ENCODE measurements around the gene CDC5L.

The CDC5L gene

GRCh38 chr6:44411141-44411540, 23.6 kb downstream of the CDC5L start:
- Mint-ChIP-seq H3K36me3 (ENCODE audit: low read depth) (peaks cover 99% of the 10 kb centered on the region), H3K4me1 (ENCODE audit: low read depth) (peaks cover 21% of the 10 kb centered on the region), H3K27ac (no peak overlapping the region)

DNA sequence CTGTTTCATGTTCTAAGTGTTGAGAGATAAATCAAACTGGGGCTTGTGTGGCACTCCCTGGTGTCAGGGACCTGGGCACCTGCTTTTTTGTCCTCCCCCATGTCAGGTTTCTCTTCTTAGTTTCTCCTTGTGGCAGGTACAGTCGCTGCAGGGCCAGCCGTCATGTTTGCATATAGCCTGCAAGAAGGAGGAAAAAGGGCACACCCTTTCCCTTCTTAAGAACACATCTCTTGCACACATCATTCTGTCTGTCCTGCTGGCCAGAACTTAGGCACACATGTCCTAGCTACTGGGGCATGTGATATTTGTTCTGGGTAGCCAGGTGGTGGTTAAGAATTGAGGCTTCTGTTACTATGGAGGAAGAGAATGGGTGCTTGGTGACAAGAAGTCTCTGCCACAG, 27.9 kb downstream of the CDC5L start:
- H3K36me3 Mint-ChIP-seq (ENCODE audit: low read depth) = peaks cover 85% of the 10 kb centered on the region
- no peaks in the 10 kb centered on the region for H3K27me3 Mint-ChIP-seq
- no peak overlapping the region for H3K27ac Mint-ChIP-seq
- no peaks in the 10 kb centered on the region for H3K9me3 Mint-ChIP-seq
- intact Hi-C loops (cut with micrococcal nuclease) = no loop called here
- no peak overlapping the region for H3K4me3 Mint-ChIP-seq
- peaks cover 31% of the 10 kb centered on the region for H3K4me1 Mint-ChIP-seq (ENCODE audit: low read depth)

More at GRCh38 chr6:44411141-44411540, 23.6 kb downstream of the CDC5L start:
- intact Hi-C loops (cut with micrococcal nuclease) = no loop called here
- H3K27me3 Mint-ChIP-seq = no peaks in the 10 kb centered on the region
- no peak overlapping the region for H3K4me3 Mint-ChIP-seq
- no peaks in the 10 kb centered on the region for H3K9me3 Mint-ChIP-seq

- peaks cover 33% of the 10 kb centered on the region for H3K4me1 Mint-ChIP-seq (ENCODE audit: low read depth)
- intact Hi-C loops (cut with micrococcal nuclease) = no loop called here
Measured at GRCh38 chr6:44415873-44416502, 28.5 kb downstream of the CDC5L start.

DNA sequence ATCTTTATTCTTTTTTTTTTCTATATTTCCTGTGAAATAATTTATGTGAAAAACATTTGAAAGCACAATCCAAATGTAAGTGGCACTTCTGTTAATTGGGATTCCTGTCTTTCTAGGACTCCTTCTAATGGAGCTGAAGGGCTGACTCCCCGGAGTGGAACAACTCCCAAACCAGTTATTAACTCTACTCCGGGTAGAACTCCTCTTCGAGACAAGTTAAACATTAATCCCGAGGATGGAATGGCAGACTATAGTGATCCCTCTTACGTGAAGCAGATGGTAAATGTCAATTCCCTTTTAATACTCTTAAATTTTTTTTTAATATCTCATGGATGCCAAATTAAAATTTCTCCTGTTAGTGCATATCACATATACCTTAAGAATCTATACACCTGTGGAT, 35.0 kb downstream of the CDC5L start:
- Mint-ChIP-seq H3K36me3 (ENCODE audit: low read depth) (peaks cover 78% of the 10 kb centered on the region), H3K4me1 (ENCODE audit: low read depth) (peaks cover 6% of the 10 kb centered on the region), H3K9me3 (no peaks in the 10 kb centered on the region), H3K27me3 (no peaks in the 10 kb centered on the region), H3K27ac (no peak overlapping the region), H3K4me3 (no peak overlapping the region)
- intact Hi-C loops (cut with micrococcal nuclease) = no loop called here

More at GRCh38 chr6:44415873-44416502, 28.5 kb downstream of the CDC5L start:
- H3K36me3 Mint-ChIP-seq (ENCODE audit: low read depth) = peaks cover 86% of the 10 kb centered on the region
- no peak overlapping the region for H3K4me3 Mint-ChIP-seq
- no peak overlapping the region for H3K27ac Mint-ChIP-seq
- no peaks in the 10 kb centered on the region for H3K9me3 Mint-ChIP-seq
- H3K27me3 Mint-ChIP-seq = no peaks in the 10 kb centered on the region

- H3K36me3 Mint-ChIP-seq (ENCODE audit: low read depth) = peaks cover 84% of the 10 kb centered on the region
Measured at GRCh38 chr6:44423306-44423705, 35.8 kb downstream of the CDC5L start.

DNA sequence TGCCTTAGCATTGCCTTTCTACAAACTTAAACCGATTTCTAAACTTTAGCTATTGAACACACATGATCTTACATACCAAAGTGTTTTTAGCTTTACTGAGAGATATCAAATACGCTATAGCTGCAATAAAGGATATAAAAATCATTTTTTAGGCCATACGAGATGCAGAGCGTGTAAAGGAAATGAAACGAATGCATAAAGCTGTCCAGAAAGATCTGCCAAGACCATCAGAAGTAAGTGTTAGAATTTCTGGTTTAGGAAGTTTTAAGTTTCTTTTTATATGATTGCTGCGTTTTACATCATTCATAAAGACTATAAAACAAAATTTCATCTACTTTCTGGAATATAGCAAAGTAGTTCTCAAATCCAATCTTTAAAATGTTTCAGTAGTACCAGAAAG, 38.4 kb downstream of the CDC5L start:
- intact Hi-C loops (cut with micrococcal nuclease) = no loop called here
- Mint-ChIP-seq H3K9me3 (no peaks in the 10 kb centered on the region), H3K27ac (no peak overlapping the region), H3K27me3 (no peaks in the 10 kb centered on the region), H3K4me3 (no peak overlapping the region), H3K36me3 (ENCODE audit: low read depth) (peaks cover 91% of the 10 kb centered on the region), H3K4me1 (ENCODE audit: low read depth) (peaks cover 2% of the 10 kb centered on the region)

More at GRCh38 chr6:44423306-44423705, 35.8 kb downstream of the CDC5L start:
- Mint-ChIP-seq H3K9me3 (no peaks in the 10 kb centered on the region), H3K27ac (no peak overlapping the region), H3K27me3 (no peaks in the 10 kb centered on the region), H3K4me3 (no peak overlapping the region), H3K4me1 (ENCODE audit: low read depth) (peaks cover 6% of the 10 kb centered on the region)
- intact Hi-C loops (cut with micrococcal nuclease) = no loop called here

DNA sequence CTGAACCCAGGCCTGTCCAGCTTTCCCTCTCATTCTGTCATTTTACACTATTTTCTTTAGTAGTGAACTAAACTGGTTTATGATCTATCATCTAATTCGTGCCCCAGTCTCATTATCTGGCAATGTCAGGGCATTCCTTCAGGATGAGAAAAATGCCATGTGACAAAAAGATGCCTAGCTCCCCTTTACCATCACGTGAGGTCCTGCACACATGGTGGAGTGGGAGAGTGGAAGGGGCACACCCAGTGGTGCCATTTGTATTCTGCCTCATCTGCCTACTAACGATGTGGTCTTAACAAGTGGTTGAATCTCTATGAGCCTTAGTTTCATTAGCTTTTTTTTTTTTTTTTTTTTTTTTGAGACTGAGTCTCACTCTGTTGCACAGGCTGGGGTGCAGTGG, 41.2 kb downstream of the CDC5L start:
- no peak overlapping the region for H3K27ac Mint-ChIP-seq

GRCh38 chr6:44430326-44430725, 42.8 kb downstream of the CDC5L start:
- peaks cover 79% of the 10 kb centered on the region for H3K36me3 Mint-ChIP-seq (ENCODE audit: low read depth)
- peaks cover 10% of the 10 kb centered on the region for H3K4me1 Mint-ChIP-seq (ENCODE audit: low read depth)
- H3K4me3 Mint-ChIP-seq = no peak overlapping the region
- no peaks in the 10 kb centered on the region for H3K27me3 Mint-ChIP-seq
- no peaks in the 10 kb centered on the region for H3K9me3 Mint-ChIP-seq
- H3K27ac Mint-ChIP-seq = no peak overlapping the region
- intact Hi-C loops (cut with micrococcal nuclease) = no loop called here

More for the DNA sequence above, 41.2 kb downstream of the CDC5L start:
- no peak overlapping the region for H3K4me3 Mint-ChIP-seq
- H3K27me3 Mint-ChIP-seq = no peaks in the 10 kb centered on the region
- H3K36me3 Mint-ChIP-seq (ENCODE audit: low read depth) = peaks cover 84% of the 10 kb centered on the region
- intact Hi-C loops (cut with micrococcal nuclease) = no loop called here
- H3K9me3 Mint-ChIP-seq = no peaks in the 10 kb centered on the region
- peaks cover 10% of the 10 kb centered on the region for H3K4me1 Mint-ChIP-seq (ENCODE audit: low read depth)

- intact Hi-C loops (cut with micrococcal nuclease) = loop anchor here (1.0 kb wide), 1 partner anchor 25 kb away; no protein-coding TSS in a partner anchor
- H3K27me3 Mint-ChIP-seq = no peaks in the 10 kb centered on the region
- peaks cover 79% of the 10 kb centered on the region for H3K36me3 Mint-ChIP-seq (ENCODE audit: low read depth)
- H3K4me3 Mint-ChIP-seq = no peak overlapping the region
- H3K9me3 Mint-ChIP-seq = no peaks in the 10 kb centered on the region
- H3K27ac Mint-ChIP-seq = no peak overlapping the region
- H3K4me1 Mint-ChIP-seq (ENCODE audit: low read depth) = peaks cover 10% of the 10 kb centered on the region
Measured at GRCh38 chr6:44431118-44431725, 43.7 kb downstream of the CDC5L start.

GRCh38 chr6:44432227-44432626, 44.7 kb downstream of the CDC5L start:
- intact Hi-C loops (cut with micrococcal nuclease) = no loop called here
- no peaks in the 10 kb centered on the region for H3K9me3 Mint-ChIP-seq
- peaks cover 10% of the 10 kb centered on the region for H3K4me1 Mint-ChIP-seq (ENCODE audit: low read depth)
- H3K4me3 Mint-ChIP-seq = no peak overlapping the region
- peaks cover 83% of the 10 kb centered on the region for H3K36me3 Mint-ChIP-seq (ENCODE audit: low read depth)
- no peak overlapping the region for H3K27ac Mint-ChIP-seq
- no peaks in the 10 kb centered on the region for H3K27me3 Mint-ChIP-seq

GRCh38 chr6:44432726-44433125, 45.2 kb downstream of the CDC5L start:
- Mint-ChIP-seq H3K4me3 (no peak overlapping the region), H3K4me1 (ENCODE audit: low read depth) (peaks cover 10% of the 10 kb centered on the region)
- intact Hi-C loops (cut with micrococcal nuclease) = no loop called here

GRCh38 chr6:44435500-44435899, 48.0 kb downstream of the CDC5L start:
- Mint-ChIP-seq H3K27ac (no peak overlapping the region), H3K4me1 (ENCODE audit: low read depth) (peaks cover 10% of the 10 kb centered on the region), H3K9me3 (no peaks in the 10 kb centered on the region), H3K27me3 (no peaks in the 10 kb centered on the region), H3K4me3 (no peak overlapping the region), H3K36me3 (ENCODE audit: low read depth) (peaks cover 82% of the 10 kb centered on the region)
- intact Hi-C loops (cut with micrococcal nuclease) = no loop called here

More at GRCh38 chr6:44432726-44433125, 45.2 kb downstream of the CDC5L start:
- H3K36me3 Mint-ChIP-seq (ENCODE audit: low read depth) = peaks cover 83% of the 10 kb centered on the region
- H3K27ac Mint-ChIP-seq = no peak overlapping the region
- no peaks in the 10 kb centered on the region for H3K9me3 Mint-ChIP-seq
- H3K27me3 Mint-ChIP-seq = no peaks in the 10 kb centered on the region

- peaks cover 93% of the 10 kb centered on the region for H3K36me3 Mint-ChIP-seq (ENCODE audit: low read depth)
- intact Hi-C loops (cut with micrococcal nuclease) = no loop called here
- no peaks in the 10 kb centered on the region for H3K27me3 Mint-ChIP-seq
Measured at GRCh38 chr6:44438827-44439226, 51.3 kb downstream of the CDC5L start.

DNA sequence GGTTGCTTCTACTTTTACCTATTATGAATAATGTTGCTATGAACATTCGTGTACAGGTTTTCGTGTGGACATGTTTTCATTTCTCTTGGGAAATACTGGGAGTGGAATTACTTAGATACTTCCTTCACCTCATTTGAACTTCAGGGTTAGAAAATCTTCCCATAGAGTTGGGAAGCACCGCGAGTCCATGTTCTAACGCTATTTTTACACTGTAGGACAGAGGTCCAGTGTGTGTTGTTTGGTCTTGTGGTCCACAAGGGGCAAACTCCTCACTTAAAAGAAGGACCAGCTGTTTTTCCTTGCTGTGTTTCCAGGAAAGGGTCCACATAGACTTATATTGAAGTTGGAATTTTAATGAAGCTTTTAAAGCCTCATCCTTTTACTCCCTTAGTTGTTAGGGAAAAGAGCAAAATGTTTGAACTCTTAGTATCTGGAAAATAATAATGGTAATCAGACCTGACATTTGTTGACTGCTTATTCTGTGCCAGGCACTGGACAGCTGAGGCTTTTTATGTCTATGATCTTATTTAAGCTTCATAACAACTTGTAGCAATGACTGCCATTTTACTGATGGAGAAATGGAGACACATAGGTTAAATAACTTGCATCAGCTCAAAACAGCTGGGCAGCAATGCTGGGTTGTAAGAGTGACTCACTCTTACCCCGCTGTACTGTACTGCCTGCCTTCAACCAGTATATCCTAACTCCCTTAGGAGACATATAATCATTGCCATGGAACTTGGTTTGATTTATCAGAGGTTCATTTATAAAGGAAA, 52.0 kb downstream of the CDC5L start:
- Mint-ChIP-seq H3K27me3 (no peaks in the 10 kb centered on the region), H3K9me3 (peaks cover 33% of the 10 kb centered on the region), H3K27ac (no peak overlapping the region)

More at GRCh38 chr6:44438827-44439226, 51.3 kb downstream of the CDC5L start:
- Mint-ChIP-seq H3K4me1 (ENCODE audit: low read depth) (peaks cover under 1% of the 10 kb centered on the region), H3K9me3 (peaks cover 33% of the 10 kb centered on the region), H3K4me3 (no peak overlapping the region), H3K27ac (no peak overlapping the region)

More for the DNA sequence above, 52.0 kb downstream of the CDC5L start:
- H3K4me1 Mint-ChIP-seq (ENCODE audit: low read depth) = peaks cover 6% of the 10 kb centered on the region
- intact Hi-C loops (cut with micrococcal nuclease) = no loop called here
- no peak overlapping the region for H3K4me3 Mint-ChIP-seq
- peaks cover 93% of the 10 kb centered on the region for H3K36me3 Mint-ChIP-seq (ENCODE audit: low read depth)
